Kidney (tissue), 14 donors: ENCODE results near the gene HPD. TPM values are rescaled to one million over a fixed set of nuclear protein-coding genes. Genes with fewer than 3 reads are reported as not detected.
A peak's percentile ranks its signal among the peaks of the same experiment; 100 is the strongest.

Source experiments
- DNase-seq, 5 donors: peaks; one replicate each; pipeline ENCODE4 v3.0.0-alpha.2; 2013 to 2020
- FAIRE-seq: peaks from 2 replicates; lab custom pipeline; 2012; peaks lifted over from hg19 to GRCh38; lab: Jason Lieb, UNC
- H3K27ac ChIP-seq, 2 donors: one replicate each; pipeline ENCODE4 v1.7.0; 2013; ENCODE audit warnings: low read depth in 2 of 2, low read length in 2 of 2, inconsistent platforms in 1 of 2
- H3K27me3 ChIP-seq: one replicate; pipeline ENCODE4 v1.7.1; 2013; ENCODE audit warnings: low read length, inconsistent platforms; ENCODE audit not compliant: control insufficient read depth, insufficient read depth
- H3K36me3 ChIP-seq, 3 donors: one replicate each; pipeline versions ENCODE4 v1.7.0 to v1.7.1; 2013; ENCODE audit warnings: low read length in 3 of 3, control low read depth in 1 of 3, inconsistent platforms in 1 of 3; ENCODE audit not compliant: insufficient read depth in 3 of 3, control insufficient read depth in 2 of 3
- H3K4me1 ChIP-seq, 3 donors: one replicate each; pipeline versions ENCODE4 v1.7.0 to v1.7.1; 2013; ENCODE audit warnings: low read length in 3 of 3, inconsistent platforms in 1 of 3, low read depth in 1 of 3; ENCODE audit not compliant: control insufficient read depth in 2 of 3, insufficient read depth in 2 of 3
- H3K4me3 ChIP-seq, 3 donors: one replicate each; pipeline versions ENCODE4 v1.7.0 to v1.8.1; 2013; ENCODE audit warnings: low read length in 3 of 3, control low read depth in 1 of 3, inconsistent platforms in 1 of 3
- H3K9ac ChIP-seq, 3 donors: one replicate each; pipeline versions ENCODE4 v1.7.0 to v1.7.1; 2013; ENCODE audit warnings: low read length in 3 of 3, control low read depth in 1 of 3, inconsistent platforms in 1 of 3
- H3K9me3 ChIP-seq, 3 donors: one replicate each; pipeline versions ENCODE4 v1.7.0 to v1.7.1; 2013; ENCODE audit warnings: low read length in 3 of 3, control low read depth in 1 of 3, inconsistent platforms in 1 of 3; ENCODE audit not compliant: control insufficient read depth in 2 of 3, insufficient read depth in 1 of 3
- CTCF ChIP-seq: IDR thresholded peaks from 3 replicates; pipeline ENCODE4 v1.5.1; 2012; ENCODE audit warnings: mild to moderate bottlenecking, moderate library complexity, borderline replicate concordance; ENCODE audit not compliant: insufficient read depth; ENCODE audit errors: extremely low read depth
- intact Hi-C: fragments of 100-400 bp; cut with DNase I; formaldehyde crosslinking; loops from one replicate; pipeline ENCODE4 v1.11.1; 2022
- polyA plus RNA-seq: library from polyadenylated mRNA; stranded (reverse); fragments of 350-450 nt; fragmentation: Illumina TruSeq; extraction: RNeasy Lipid Tissue Mini Kit (QIAGEN cat#74804); gene quantifications from one replicate; pipeline ENCODE4 v1.2.3, GENCODE V29; 2014; ENCODE audit warnings: low read depth, low replicate concordance; ENCODE audit not compliant: insufficient read depth
- total RNA-seq: library from RNA; stranded (reverse); fragmentation: NEBNext Ultra II Directional; extraction: Animal tissue kit (Norgen Biotek cat#: 25700); gene quantifications from one replicate; pipeline ENCODE4 v1.2.1, GENCODE V29; 2021
- donor health status: control.
- donor health status: control.
- donor health status: control.
- donor health status: control.
- donor health status: control.
- donor health status: DM: yes; HTN: yes; CAD: no.
- donor health status: Normal renal cell carcinoma (clear cell type).

HPD gene
- total and polyA plus RNA-seq, 2 donors from 2014 or later, result 4.6 to 393 TPM

- Histone ChIP-seq H3K27me3 (no peaks in the 10 kb centered on the region), H3K36me3 (peaks cover 0 to 21% (median 4%) of the 10 kb centered on the region in 3 donors), H3K9ac (peak overlapping the region in 2 of 3 donors; percentile 48 to 65), H3K4me3 (peak overlapping the region in 2 of 3 donors; percentile 50 to 71), H3K9me3 (no peaks in the 10 kb centered on the region), H3K27ac (peak overlapping the region; percentile 80 to 93), H3K4me1 (peaks cover 0 to 18% (median 0%) of the 10 kb centered on the region in 3 donors)
- DNase-seq (peak; percentile 81 to 90 (median 86)), FAIRE-seq (no peak)
- intact Hi-C loops, result no loop called here
- TF ChIP-seq CTCF, result no peak
These were observed 54.1 kb downstream of the HPD start for GRCh38 chr12:121804417-121805111.

- H3K9ac ChIP-seq, result peak within 1 kb of the TSS; percentile 70 to 99 (median 72)
- H3K27me3 ChIP-seq, result no peaks in the 10 kb centered on the region
- TF ChIP-seq CTCF, result no peak
- peak within 1 kb of the TSS; percentile 100 for H3K27ac ChIP-seq
- H3K4me3 ChIP-seq, result peak within 1 kb of the TSS; percentile 93 to 94 (median 94)
- DNase-seq, result peak; percentile 56 to 92 (median 76)
- H3K9me3 ChIP-seq, result no peaks in the 10 kb centered on the region
- peaks cover 0 to 18% (median 0%) of the 10 kb centered on the region in 3 donors for H3K4me1 ChIP-seq
- FAIRE-seq, result no peak
- intact Hi-C loops, result no loop called here
- H3K36me3 ChIP-seq, result peaks cover 0 to 15% (median 0%) of the 10 kb centered on the region in 3 donors
These were observed 54.7 kb downstream of the HPD start, which contains the start of gene SETD1B for GRCh38 chr12:121803861-121804416. SETD1B (plus strand) TSS chr12:121804009; CDS start chr12:121804738, 729 bp downstream.

DNA sequence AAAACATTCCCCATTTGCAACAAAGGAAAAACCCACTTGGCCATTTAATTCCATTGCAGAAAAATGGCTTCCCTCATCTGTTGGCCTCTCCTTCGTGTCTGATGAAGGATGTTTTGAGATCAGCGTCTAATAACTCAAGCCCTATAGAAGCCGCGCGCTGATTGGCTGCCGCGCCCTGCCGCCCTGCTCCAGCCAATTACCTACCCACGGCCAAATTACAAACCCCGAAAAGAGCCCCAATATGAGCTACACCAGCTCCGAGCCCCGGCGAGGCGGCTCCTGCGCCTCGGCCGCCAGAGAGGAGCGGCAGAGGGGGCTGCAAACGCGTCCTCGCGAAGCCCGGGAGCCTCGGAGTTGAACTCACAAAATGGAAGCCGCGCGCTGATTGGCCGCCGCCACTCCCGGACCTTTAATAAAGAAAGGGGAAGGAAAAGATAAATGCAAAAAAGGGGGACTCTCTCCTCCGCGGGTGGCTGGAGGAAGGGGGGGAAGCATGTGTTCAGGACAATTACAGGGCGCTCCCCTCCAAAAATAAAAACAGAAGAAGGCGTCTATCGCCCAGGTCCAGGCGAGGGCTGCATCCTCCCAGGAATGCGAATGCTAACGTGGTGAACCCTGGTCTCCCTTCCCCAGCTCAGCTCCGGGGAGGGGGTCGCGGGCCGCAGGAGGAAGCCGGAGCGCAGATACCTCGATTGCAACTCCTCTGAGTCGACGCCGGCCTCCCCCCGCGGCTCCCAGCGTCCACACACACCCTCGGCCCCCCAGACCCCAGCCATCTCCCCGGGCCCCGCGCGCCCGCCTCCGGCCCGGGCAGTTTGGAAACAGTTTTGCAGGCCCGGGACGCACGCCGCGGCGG is 55.6 kb downstream of the HPD start:
- peaks cover 0 to 27% (median 1%) of the 10 kb centered on the region in 3 donors for H3K4me1 ChIP-seq

More for the DNA sequence above, 55.6 kb downstream of the HPD start:
- intact Hi-C loops, result no loop called here
- Histone ChIP-seq H3K9me3 (no peaks in the 10 kb centered on the region), H3K4me3 (peak overlapping the region; percentile 93 to 94 (median 94)), H3K27ac (peak overlapping the region; percentile 100), H3K27me3 (no peaks in the 10 kb centered on the region), H3K9ac (peak overlapping the region; percentile 70 to 100 (median 99)), H3K36me3 (peaks cover 0 to 9% (median 2%) of the 10 kb centered on the region in 3 donors)
- DNase-seq, result peak; percentile 97 to 98 (median 97)
- no peak for TF ChIP-seq CTCF
- FAIRE-seq, result no peak
